ENCODE data around the gene RASGRP4.

- no peak for TF ChIP-seq CTCF (IDR thresholded peaks at IDR 0.05 in 2 of 3, conservative IDR thresholded peaks at IDR 0.05 in 1 of 3; ENCODE audit: control insufficient read depth in 2 of 3, extremely low read depth in 1 of 3, insufficient read depth in 1 of 3, low read depth in 3 of 3, low read length in 3 of 3)
- TF ChIP-seq BHLHE40 (IDR thresholded peaks at IDR 0.05; ENCODE audit: borderline replicate concordance in 1 of 2, low read depth in 2 of 2, low read length in 1 of 2), result no peak
- TF ChIP-seq MAX (IDR thresholded peaks at IDR 0.05; ENCODE audit: low read depth, low read length), result no peak
- TF ChIP-seq KDM1A (IDR thresholded peaks at IDR 0.05; ENCODE audit: borderline replicate concordance), result no peak
- TF ChIP-seq JUND (IDR thresholded peaks at IDR 0.05; ENCODE audit: low read depth, low read length), result no peak
- no peak for TF ChIP-seq IRF3 (IDR thresholded peaks at IDR 0.05)
Observed at GRCh38 chr19:38389957-38390924, 35.8 kb downstream of the RASGRP4 start.

Data from GM12878 (cell line).